Measurements from ENCODE around the gene MED13.

The MED13 gene

DNA sequence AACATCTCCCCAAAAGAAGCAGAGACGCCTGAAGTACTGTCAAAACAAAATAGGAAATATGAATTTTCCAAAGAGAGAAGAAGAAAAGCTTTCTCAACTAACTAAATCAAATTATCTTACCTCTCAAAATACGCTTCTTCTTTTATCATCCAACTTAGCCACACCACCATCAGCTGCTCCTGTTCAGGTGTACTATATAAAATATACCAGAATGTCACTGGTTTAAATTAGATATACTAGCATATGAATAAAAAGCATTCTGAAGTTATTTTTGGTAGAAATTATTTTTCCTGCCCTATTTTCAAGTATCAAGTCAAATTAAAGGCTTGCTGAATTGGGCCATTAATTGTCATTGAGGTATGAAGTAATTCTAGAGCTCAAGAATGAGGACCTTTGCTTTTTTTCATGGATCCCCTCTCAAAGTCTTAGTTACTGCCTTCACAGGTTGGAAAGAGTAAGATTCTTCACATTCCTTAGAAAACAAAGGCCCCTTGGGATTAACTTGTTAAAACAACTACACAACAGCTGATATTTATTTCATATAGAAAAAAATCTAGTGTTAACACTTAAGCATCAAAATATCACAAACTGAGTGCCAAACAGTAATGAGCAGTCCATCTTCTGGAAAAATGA, 167.4 kb downstream of the MED13 start:
- TF ChIP-seq FOXP2 (optimal IDR thresholded peaks at IDR 0.05; ENCODE audit: borderline replicate concordance, extremely low read depth, extremely low read length, insufficient read depth) (no peak), TAF1 (IDR thresholded peaks at IDR 0.05; ENCODE audit: borderline replicate concordance, insufficient read depth, low read length) (no peak), SIN3A (IDR thresholded peaks at IDR 0.05; ENCODE audit: borderline replicate concordance, insufficient read depth, low read length) (no peak), POLR2AphosphoS5 (IDR thresholded peaks at IDR 0.05; ENCODE audit: low read depth, low read length) (no peak)
- TF ChIP-seq, protein P1, sequence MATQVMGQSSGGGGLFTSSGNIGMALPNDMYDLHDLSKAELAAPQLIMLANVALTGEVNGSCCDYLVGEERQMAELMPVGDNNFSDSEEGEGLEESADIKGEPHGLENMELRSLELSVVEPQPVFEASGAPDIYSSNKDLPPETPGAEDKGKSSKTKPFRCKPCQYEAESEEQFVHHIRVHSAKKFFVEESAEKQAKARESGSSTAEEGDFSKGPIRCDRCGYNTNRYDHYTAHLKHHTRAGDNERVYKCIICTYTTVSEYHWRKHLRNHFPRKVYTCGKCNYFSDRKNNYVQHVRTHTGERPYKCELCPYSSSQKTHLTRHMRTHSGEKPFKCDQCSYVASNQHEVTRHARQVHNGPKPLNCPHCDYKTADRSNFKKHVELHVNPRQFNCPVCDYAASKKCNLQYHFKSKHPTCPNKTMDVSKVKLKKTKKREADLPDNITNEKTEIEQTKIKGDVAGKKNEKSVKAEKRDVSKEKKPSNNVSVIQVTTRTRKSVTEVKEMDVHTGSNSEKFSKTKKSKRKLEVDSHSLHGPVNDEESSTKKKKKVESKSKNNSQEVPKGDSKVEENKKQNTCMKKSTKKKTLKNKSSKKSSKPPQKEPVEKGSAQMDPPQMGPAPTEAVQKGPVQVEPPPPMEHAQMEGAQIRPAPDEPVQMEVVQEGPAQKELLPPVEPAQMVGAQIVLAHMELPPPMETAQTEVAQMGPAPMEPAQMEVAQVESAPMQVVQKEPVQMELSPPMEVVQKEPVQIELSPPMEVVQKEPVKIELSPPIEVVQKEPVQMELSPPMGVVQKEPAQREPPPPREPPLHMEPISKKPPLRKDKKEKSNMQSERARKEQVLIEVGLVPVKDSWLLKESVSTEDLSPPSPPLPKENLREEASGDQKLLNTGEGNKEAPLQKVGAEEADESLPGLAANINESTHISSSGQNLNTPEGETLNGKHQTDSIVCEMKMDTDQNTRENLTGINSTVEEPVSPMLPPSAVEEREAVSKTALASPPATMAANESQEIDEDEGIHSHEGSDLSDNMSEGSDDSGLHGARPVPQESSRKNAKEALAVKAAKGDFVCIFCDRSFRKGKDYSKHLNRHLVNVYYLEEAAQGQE (IDR thresholded peaks at IDR 0.05; ENCODE audit: insufficient read depth in 1 of 2, low read depth in 2 of 2, low read length in 2 of 2) = no peak

DNA sequence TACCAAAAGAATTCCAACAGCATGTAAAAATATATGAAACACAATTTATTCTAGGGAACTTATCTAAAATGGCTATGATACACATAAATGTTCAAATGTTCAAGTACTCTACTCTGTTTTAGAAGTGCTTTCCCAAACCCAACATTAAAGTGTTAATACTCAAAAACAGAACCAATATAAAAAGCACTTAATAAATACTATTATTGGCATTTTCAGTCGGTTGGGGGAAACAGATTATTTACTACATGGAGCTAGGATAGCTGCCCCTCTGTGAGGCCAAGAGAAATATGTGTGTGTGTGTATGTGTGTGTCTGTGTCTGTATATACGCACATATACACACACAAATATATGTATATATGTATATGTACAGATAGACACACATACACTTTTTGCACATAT, 169.7 kb downstream of the MED13 start:
- TF ChIP-seq TAF1 (IDR thresholded peaks at IDR 0.05; ENCODE audit: borderline replicate concordance, insufficient read depth, low read length) = no peak
- no peak for TF ChIP-seq FOXP2 (optimal IDR thresholded peaks at IDR 0.05; ENCODE audit: borderline replicate concordance, extremely low read depth, extremely low read length, insufficient read depth)
- no peak for TF ChIP-seq SIN3A (IDR thresholded peaks at IDR 0.05; ENCODE audit: borderline replicate concordance, insufficient read depth, low read length)
- TF ChIP-seq, protein P1 (IDR thresholded peaks at IDR 0.05; ENCODE audit: insufficient read depth in 1 of 2, low read depth in 2 of 2, low read length in 2 of 2) = no peak
- no peak for TF ChIP-seq POLR2AphosphoS5 (IDR thresholded peaks at IDR 0.05; ENCODE audit: low read depth, low read length)

All from PFSK-1 (cell line).